SK-N-SH (cell line): ENCODE results near the gene PCDHGA5. TPM values are rescaled to one million over a fixed set of nuclear protein-coding genes. Genes with fewer than 3 reads are reported as not detected.

Experiments used
- CTCF ChIA-PET: fragments of 300-600, 350-600 bp; formaldehyde crosslinking; extraction: SDS; loops from one replicate; lab custom pipeline; 2021; lab: Yijun Ruan, JAX
- POLR2A ChIA-PET: fragments of 350-600 bp; sonication (Branson Sonifier 250); formaldehyde crosslinking; extraction: SDS; loops from one replicate; lab custom pipeline; 2020; ENCODE audit warnings: antibody characterized with exemption, inconsistent platforms; lab: Yijun Ruan, JAX
- DNase-seq: peaks from one replicate; pipeline ENCODE4 v3.0.0; 2012
- H2AFZ ChIP-seq: fragments of 200-600 bp; sonication (generic); 2 replicates; pipeline ENCODE4 v1.8.1; 2016; ENCODE audit warnings: antibody characterized with exemption, mild to moderate bottlenecking, low read depth
- H3F3A ChIP-seq: fragments of 200-600 bp; sonication (generic); replicated peaks from 2 replicates; pipeline ENCODE3; 2016; ENCODE audit warnings: antibody characterized with exemption, mild to moderate bottlenecking; ENCODE audit not compliant: insufficient read depth
- H3K27ac ChIP-seq, 2 experiments: fragments of 200-500 bp in 1 of 2; fragments of 200-600 bp in 1 of 2; sonication (Bioruptor generic) in 1 of 2; sonication (generic), shearing (Covaris generic) in 1 of 2; 2 replicates each; pipeline versions ENCODE4 v1.5.1 to v1.6.1; 2014 to 2016; ENCODE audit warnings: low read depth in 2 of 2, inconsistent platforms in 1 of 2, low read length in 1 of 2, mild to moderate bottlenecking in 1 of 2, mixed read lengths in 1 of 2
- H3K27me3 ChIP-seq: fragments of 200-600 bp; sonication (generic), shearing (Covaris generic); 2 replicates; pipeline ENCODE4 v1.6.1; 2016; ENCODE audit warnings: mixed run types; ENCODE audit not compliant: insufficient read depth
- H3K36me3 ChIP-seq, 2 experiments: fragments of 200-500 bp in 1 of 2; fragments of 200-600 bp in 1 of 2; sonication (Bioruptor generic) in 1 of 2; sonication (generic) in 1 of 2; replicated peaks in 1 of 2; 2 replicates each; pipeline versions ENCODE3 to v1.5.1; 2014 to 2016; ENCODE audit warnings: low read length in 1 of 2, mild to moderate bottlenecking in 1 of 2; ENCODE audit not compliant: insufficient read depth in 2 of 2, control insufficient read depth in 1 of 2
- H3K4me1 ChIP-seq, 2 experiments: fragments of 200-500 bp in 1 of 2; fragments of 200-600 bp in 1 of 2; sonication (Bioruptor generic) in 1 of 2; sonication (generic), shearing (Covaris generic) in 1 of 2; 2 replicates each; pipeline versions ENCODE4 v1.5.1 to v1.6.1; 2014 to 2016; ENCODE audit warnings: low read depth in 1 of 2, low read length in 1 of 2, mixed run types in 1 of 2; ENCODE audit not compliant: insufficient read depth in 2 of 2, control insufficient read depth in 1 of 2
- H3K4me2 ChIP-seq: fragments of 200-600 bp; sonication (generic), shearing (Covaris generic); 2 replicates; pipeline ENCODE4 v1.6.1; 2017; ENCODE audit warnings: mixed run types
- H3K4me3 ChIP-seq, 2 experiments: fragments of 200-500 bp in 1 of 2; fragments of 200-600 bp in 1 of 2; sonication (Bioruptor generic) in 1 of 2; sonication (generic), shearing (Covaris generic) in 1 of 2; 2 replicates each; pipeline versions ENCODE4 v1.5.1 to v1.8.1; 2014 to 2016; ENCODE audit warnings: low read depth in 2 of 2, inconsistent platforms in 1 of 2, low read length in 1 of 2, mild to moderate bottlenecking in 1 of 2, mixed read lengths in 1 of 2, moderate library complexity in 1 of 2
- H3K79me2 ChIP-seq: fragments of 200-600 bp; sonication (generic); 2 replicates; pipeline ENCODE4 v1.8.1; 2017; ENCODE audit warnings: mild to moderate bottlenecking; ENCODE audit not compliant: insufficient read depth
- H3K9ac ChIP-seq: fragments of 200-600 bp; sonication (generic); 2 replicates; pipeline ENCODE4 v1.6.1; 2017; ENCODE audit warnings: mixed run types
- H3K9me2 ChIP-seq: fragments of 200-600 bp; sonication (generic); 2 replicates; pipeline ENCODE4 v1.6.1; 2017; ENCODE audit warnings: mixed run types
- H3K9me3 ChIP-seq: fragments of 200-600 bp; sonication (generic); 2 replicates; pipeline ENCODE4 v1.6.1; 2017; ENCODE audit warnings: mixed run types, mild to moderate bottlenecking, moderate library complexity
- H4K20me1 ChIP-seq: fragments of 200-600 bp; sonication (generic); 2 replicates; pipeline ENCODE4 v1.6.1; 2017; ENCODE audit warnings: mild to moderate bottlenecking, mixed run types; ENCODE audit not compliant: insufficient read depth
- CHD2 ChIP-seq: fragments of 150-350 bp; IDR thresholded peaks from 2 replicates; pipeline ENCODE4 v1.6.1; 2018; ENCODE audit warnings: low read length; ENCODE audit not compliant: partially characterized antibody
- CTCF ChIP-seq: fragments of 200-600 bp; sonication (generic); IDR thresholded peaks from 2 replicates; pipeline ENCODE4 v1.6.1; 2017; ENCODE audit warnings: antibody characterized with exemption, mild to moderate bottlenecking, moderate library complexity
- ELF1 ChIP-seq: IDR thresholded peaks from 2 replicates; pipeline ENCODE4 v1.4.0; 2012
- FOSL2 ChIP-seq: IDR thresholded peaks from 2 replicates; pipeline ENCODE4 v1.4.0; 2012; ENCODE audit warnings: low read depth, mild to moderate bottlenecking, moderate library complexity, borderline replicate concordance
- FOXJ3 ChIP-seq: sonication (generic); formaldehyde crosslinking; IDR thresholded peaks from 2 replicates; pipeline ENCODE4 v1.5.1; 2020; ENCODE audit warnings: mild to moderate bottlenecking, missing genetic modification reagents
- GATA2 ChIP-seq: sonication (generic); formaldehyde crosslinking; IDR thresholded peaks from 2 replicates; pipeline ENCODE4 v1.5.0; 2020; ENCODE audit warnings: mild to moderate bottlenecking, missing genetic modification reagents
- JUND ChIP-seq: IDR thresholded peaks from 2 replicates; pipeline ENCODE4 v1.4.0; 2012
- MAX ChIP-seq: IDR thresholded peaks from 2 replicates; pipeline ENCODE4 v1.4.0; 2012; ENCODE audit warnings: low read depth
- MEF2A ChIP-seq: IDR thresholded peaks from 2 replicates; pipeline ENCODE4 v1.4.0; 2012; ENCODE audit warnings: low read depth, borderline replicate concordance
- POLR2AphosphoS5 ChIP-seq: IDR thresholded peaks from 2 replicates; pipeline ENCODE4 v1.6.1; 2012; ENCODE audit warnings: low read depth, low read length
- RAD21 ChIP-seq: IDR thresholded peaks from 2 replicates; pipeline ENCODE4 v1.6.1; 2012; ENCODE audit warnings: mild to moderate bottlenecking, low read length
- RCOR1 ChIP-seq: fragments of 150-350 bp; IDR thresholded peaks from 2 replicates; pipeline ENCODE4 v1.6.1; 2017; ENCODE audit warnings: antibody characterized with exemption, low read length
- RFX5 ChIP-seq: IDR thresholded peaks from 2 replicates; pipeline ENCODE4 v1.6.1; 2012; ENCODE audit warnings: mild to moderate bottlenecking, improper control_type of control experiment, low read length
- SIN3A ChIP-seq: IDR thresholded peaks from 2 replicates; pipeline ENCODE4 v1.6.1; 2012; ENCODE audit warnings: low read depth, mild to moderate bottlenecking, low read length, moderate library complexity, borderline replicate concordance
- SMC3 ChIP-seq: IDR thresholded peaks from 2 replicates; pipeline ENCODE4 v1.6.1; 2012; ENCODE audit warnings: low read depth, low read length, improper control_type of control experiment
- TAF1 ChIP-seq: IDR thresholded peaks from 2 replicates; pipeline ENCODE4 v1.6.1; 2012; ENCODE audit warnings: low read depth, mild to moderate bottlenecking, low read length, moderate library complexity, borderline replicate concordance
- TEAD4 ChIP-seq: IDR thresholded peaks from 2 replicates; pipeline ENCODE4 v1.4.0; 2012; ENCODE audit warnings: mild to moderate bottlenecking, borderline replicate concordance; ENCODE audit not compliant: insufficient read depth
- USF2 ChIP-seq: fragments of 150-350 bp; IDR thresholded peaks from 2 replicates; pipeline ENCODE4 v1.6.1; 2017; ENCODE audit warnings: antibody characterized with exemption, low read length, low read depth, borderline replicate concordance
- YY1 ChIP-seq: IDR thresholded peaks from 2 replicates; pipeline ENCODE4 v1.4.0; 2012; ENCODE audit warnings: low read depth, mild to moderate bottlenecking
- ZBTB33 ChIP-seq: IDR thresholded peaks from 2 replicates; pipeline ENCODE4 v1.4.0; 2012; ENCODE audit warnings: low read depth, borderline replicate concordance
- WGBS: methylation state at CpG from one replicate; pipeline ENCODE4 v1.1.6; 2017; ENCODE audit warnings: low lambda C conversion rate; 5-methylcytosine and 5-hydroxymethylcytosine counted together
- polyA plus RNA-seq, 3 experiments: library from polyadenylated mRNA; depleted of rRNA; stranded (reverse); fragments of >200 nt; gene quantifications; 2 replicates each; pipeline ENCODE4 v1.2.3, GENCODE V29; 2012

PCDHGA5 gene
- polyA plus RNA-seq, 1 of the 3 experiments (the other 2 are of a cell fraction), result 0.71 TPM

GRCh38 chr5:141360685-141361084 lies 3.3 kb upstream of the PCDHGA5 start:
- H3K36me3 ChIP-seq, result peaks cover 0 to 4% of the 10 kb centered on the region in 2 experiments
- CTCF ChIA-PET, result interaction anchor here (0.6 to 1.1 kb wide), 5 partner anchors 178 to 203 kb away, joined by 3 to 14 read pairs (median 3); partner anchors contain the start of gene PCDHB16
- no peak for DNase-seq
- H4K20me1 ChIP-seq, result no peaks in the 10 kb centered on the region
- no peak overlapping the region for H3K27ac ChIP-seq
- no peaks in the 10 kb centered on the region for H3K9me2 ChIP-seq
- no peaks in the 10 kb centered on the region for H3K4me1 ChIP-seq
- no peak overlapping the region for H3K9ac ChIP-seq
- TF ChIP-seq CHD2 (no peak), JUND (no peak)
- no peaks in the 10 kb centered on the region; the same call in 1 of the 2 replicates for H3K9me3 ChIP-seq
- no peaks in the 10 kb centered on the region for H3K79me2 ChIP-seq
- 0 out of 2 replicates have a peak overlapping the region, but pooled peaks have one; percentile 33 for H3K4me2 ChIP-seq
- H3K4me3 ChIP-seq, result peak overlapping the region in 1 of 2 experiments; percentile 42; a peak in 3 of 4 replicates
- H3K27me3 ChIP-seq, result no peaks in the 10 kb centered on the region
- POLR2A ChIA-PET, result interaction anchor here (0.7 kb wide), 1 partner anchor 203 kb away, joined by 3 read pairs; no protein-coding TSS in a partner anchor
- H2AFZ ChIP-seq, result no peak overlapping the region
- WGBS, result 54% methylated on average over 14 of the region's 15 CpGs
- no peaks in the 10 kb centered on the region for H3F3A ChIP-seq

- Histone ChIP-seq H2AFZ (no peak overlapping the region), H4K20me1 (no peaks in the 10 kb centered on the region), H3K36me3 (peaks cover 0 to 6% of the 10 kb centered on the region in 2 experiments), H3K4me2 (no peak overlapping the region), H3F3A (no peaks in the 10 kb centered on the region), H3K27ac (no peak overlapping the region), H3K9ac (no peak overlapping the region), H3K79me2 (no peaks in the 10 kb centered on the region), H3K4me1 (no peaks in the 10 kb centered on the region), H3K27me3 (no peaks in the 10 kb centered on the region), H3K9me2 (no peaks in the 10 kb centered on the region), H3K9me3 (no peaks in the 10 kb centered on the region; the same call in 1 of the 2 replicates), H3K4me3 (no peak overlapping the region)
- DNase-seq, result no peak
- ChIA-PET POLR2A (no interaction called here), CTCF (no interaction called here)
- no peak for TF ChIP-seq CTCF
- TF ChIP-seq USF2, result no peak
- no peak for TF ChIP-seq JUND
- TF ChIP-seq ELF1, result no peak
- no peak for TF ChIP-seq GATA2 (CRISPR knock-in tag)
- no peak for TF ChIP-seq RFX5
- no peak for TF ChIP-seq FOXJ3
- TF ChIP-seq TAF1, result no peak
- TF ChIP-seq YY1, result no peak
- no peak for TF ChIP-seq TEAD4
- TF ChIP-seq ZBTB33, result no peak
- no peak for TF ChIP-seq RCOR1
- no peak for TF ChIP-seq POLR2AphosphoS5
- no peak for TF ChIP-seq FOSL2
- no peak for TF ChIP-seq SIN3A
- no peak for TF ChIP-seq MEF2A
- TF ChIP-seq SMC3, result no peak
- TF ChIP-seq MAX, result no peak
- no peak for TF ChIP-seq RAD21
- no peak for TF ChIP-seq CHD2
Observed at GRCh38 chr5:141362719-141363118, 1.2 kb upstream of the PCDHGA5 start.
